Fibroblast of villous mesenchyme (primary cell): ENCODE results near the gene FNDC11. TPM values are rescaled to one million over a fixed set of nuclear protein-coding genes. Genes with fewer than 3 reads are reported as not detected.

Experiments
- DNase-seq: peaks from one replicate; pipeline ENCODE4 v3.0.0-alpha.2; 2010; ENCODE audit warnings: low read depth
- H3K4me3 ChIP-seq: 2 replicates; pipeline ENCODE4 v1.5.1; 2011; ENCODE audit warnings: low read depth, mild to moderate bottlenecking, low read length
- CTCF ChIP-seq: IDR thresholded peaks from 2 replicates; pipeline ENCODE4 v1.5.1; 2012; ENCODE audit warnings: low read depth, mild to moderate bottlenecking, low read length; ENCODE audit not compliant: insufficient read depth
- total RNA-seq: library from RNA; depleted of rRNA; stranded (reverse); fragments of >200 nt; gene quantifications from 2 replicates; pipeline ENCODE4 v1.2.3, GENCODE V29; 2012

The FNDC11 gene
- total RNA-seq, 1 donor = 0.86 TPM

- no peak for TF ChIP-seq CTCF
- no peak for DNase-seq
- H3K4me3 ChIP-seq = no peak overlapping the region
Observed at GRCh38 chr20:63560333-63560805, 6.4 kb downstream of the FNDC11 start.

DNA sequence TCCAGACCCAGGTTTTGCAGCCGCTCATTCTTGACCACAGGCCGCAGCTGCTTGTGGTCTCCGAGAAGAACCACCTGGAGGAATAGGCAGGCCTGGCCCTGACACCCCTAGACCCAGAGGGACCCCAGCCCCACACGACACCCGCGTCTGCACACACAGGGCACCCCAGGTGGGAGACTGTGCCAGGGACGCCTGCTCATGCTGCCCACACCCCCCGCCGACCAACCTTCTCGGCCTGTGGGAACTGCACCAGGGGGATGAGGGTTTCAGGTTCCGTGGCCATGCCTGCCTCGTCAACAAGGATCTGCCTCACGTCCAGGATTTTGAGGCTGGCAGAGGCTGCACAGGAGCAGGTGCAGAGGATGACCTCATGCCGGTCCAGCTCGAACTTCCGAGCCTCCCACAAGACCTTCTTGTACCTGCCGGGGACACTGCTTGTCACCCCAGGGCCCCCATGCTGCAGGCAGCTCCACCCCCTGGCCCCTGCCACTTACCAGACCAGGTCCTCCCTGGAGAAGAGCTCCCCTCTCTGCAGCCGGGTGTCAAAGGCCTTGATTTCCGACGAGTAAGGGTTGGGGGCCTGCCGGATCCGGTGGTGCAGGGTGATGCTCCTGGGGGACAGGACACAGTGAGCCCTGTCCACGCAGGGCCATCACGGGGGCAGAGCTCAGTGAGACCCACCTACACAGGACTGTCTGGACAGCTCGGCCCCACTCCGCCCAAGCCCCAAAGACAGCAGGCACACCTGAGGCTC lies 7.1 kb downstream of the FNDC11 start:
- DNase-seq = no peak
- no peak for TF ChIP-seq CTCF
- H3K4me3 ChIP-seq = no peak overlapping the region

GRCh38 chr20:63561624-63562396 lies 7.9 kb downstream of the FNDC11 start:
- no peak for TF ChIP-seq CTCF
- DNase-seq = no peak
- no peak overlapping the region for H3K4me3 ChIP-seq

- no peak overlapping the region for H3K4me3 ChIP-seq
- no peak for DNase-seq
- TF ChIP-seq CTCF = no peak
Observed at GRCh38 chr20:63562461-63563224, 8.7 kb downstream of the FNDC11 start.

DNA sequence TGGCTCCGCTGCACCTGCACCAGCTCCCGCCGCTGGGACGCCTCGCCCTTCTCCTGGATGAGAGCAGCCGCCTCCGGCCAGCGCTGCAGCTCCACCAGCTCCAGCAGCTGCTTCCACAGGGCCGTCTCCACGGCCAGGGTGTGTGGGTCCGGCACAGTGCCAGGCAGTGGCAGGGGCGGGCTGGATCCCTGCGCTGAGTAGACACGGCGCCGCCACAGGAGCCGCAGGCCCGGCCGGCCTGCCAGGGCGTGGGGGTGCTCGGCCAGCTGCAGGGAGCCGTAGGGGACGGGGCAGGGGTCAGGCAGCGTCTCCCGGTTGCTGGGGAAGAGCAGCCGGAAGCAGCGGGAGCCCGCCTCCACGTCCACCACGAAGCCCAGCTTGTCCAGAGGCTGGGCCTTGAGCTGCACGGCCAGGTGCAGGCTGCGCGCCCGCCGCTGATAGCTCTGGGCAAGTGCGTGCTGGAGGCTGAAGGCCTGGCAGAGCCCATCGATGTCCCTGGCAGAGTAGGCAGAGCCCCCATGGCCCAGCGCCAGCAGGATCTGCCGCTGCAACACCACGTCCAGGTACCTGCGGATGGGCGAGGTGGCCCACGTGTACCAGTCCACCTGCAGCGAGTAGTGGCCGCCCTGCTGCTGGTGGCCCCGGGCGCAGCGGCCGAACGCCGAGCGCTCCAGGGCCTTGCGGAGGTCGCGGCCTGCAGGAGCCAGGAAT lies 9.4 kb downstream of the FNDC11 start:
- TF ChIP-seq CTCF = no peak
- H3K4me3 ChIP-seq = no peak overlapping the region
- no peak for DNase-seq
